Measurements from ENCODE around the gene KLHDC9. TPM values are rescaled to one million over a fixed set of nuclear protein-coding genes. Genes with fewer than 3 reads are reported as not detected.

Gene KLHDC9
- polyA plus RNA-seq, 1 donor (not counting 4 experiments of a cell fraction or from before 2014, with no cell fraction given), result 0.54 TPM

GRCh38 chr1:161069241-161069640, 28.9 kb upstream of the KLHDC9 start:
- Histone ChIP-seq H3K36me3 (ENCODE audit: control insufficient read depth in 2 of 2, extremely low read depth in 1 of 2, insufficient read depth in 2 of 2, low read length in 2 of 2) (no peaks in the 10 kb centered on the region), H3K4me3 (ENCODE audit: control insufficient read depth in 2 of 3, extremely low read depth in 1 of 3, insufficient read depth in 2 of 3, low read depth in 1 of 3, low read length in 3 of 3) (no peak overlapping the region), H3K4me2 (ENCODE audit: control insufficient read depth, extremely low read depth, insufficient read depth, low read depth, low read length) (no peak overlapping the region), H3K27ac (ENCODE audit: control insufficient read depth, insufficient read depth, low read length) (no peak overlapping the region), H2AFZ (ENCODE audit: control insufficient read depth, low read length) (no peak overlapping the region), H3K9me3 (ENCODE audit: control insufficient read depth, low read depth, low read length) (no peaks in the 10 kb centered on the region), H3K79me2 (ENCODE audit: control insufficient read depth, insufficient read depth, low read length) (no peaks in the 10 kb centered on the region), H3K9me1 (ENCODE audit: control insufficient read depth, extremely low read depth, insufficient read depth, low read length) (peaks cover 2% of the 10 kb centered on the region), H3K27me3 (ENCODE audit: control insufficient read depth, extremely low read depth, insufficient read depth, low read length) (no peaks in the 10 kb centered on the region), H3K4me1 (ENCODE audit: control insufficient read depth, extremely low read depth, insufficient read depth, low read length) (peaks cover 28% of the 10 kb centered on the region), H4K20me1 (ENCODE audit: control insufficient read depth, extremely low read depth, insufficient read depth, low read length) (no peaks in the 10 kb centered on the region), H3K9ac (ENCODE audit: control insufficient read depth, extremely low read depth, insufficient read depth, low read length) (no peak overlapping the region)
- FAIRE-seq, result no peak
- TF ChIP-seq CTCF (optimal IDR thresholded peaks at IDR 0.05 in 1 of 3, IDR thresholded peaks at IDR 0.05 in 1 of 3, conservative IDR thresholded peaks at IDR 0.05 in 1 of 3; ENCODE audit: extremely low read depth in 1 of 3, insufficient read depth in 2 of 3, low read length in 3 of 3), result no peak
- TF ChIP-seq EZH2 (IDR thresholded peaks at IDR 0.05; ENCODE audit: low read length), result no peak
- DNase-seq (ENCODE audit: low read depth, low spot score), result no peak
- dilution Hi-C loops (cut with MboI; ENCODE audit: extremely low pct_ligation_motif_present, low sequenced_read_pairs), result no loop called here

GRCh38 chr1:161069731-161070270, 28.4 kb upstream of the KLHDC9 start, which contains the start of gene ARHGAP30:
TSS of gene ARHGAP30 (minus strand) at chr1:161069891. CDS start at chr1:161069624, 267 bp downstream.
- no peaks in the 10 kb centered on the region for H3K27me3 ChIP-seq (ENCODE audit: control insufficient read depth, extremely low read depth, insufficient read depth, low read length)
- H3K9me1 ChIP-seq (ENCODE audit: control insufficient read depth, extremely low read depth, insufficient read depth, low read length), result peaks cover 2% of the 10 kb centered on the region
- dilution Hi-C loops (cut with MboI; ENCODE audit: extremely low pct_ligation_motif_present, low sequenced_read_pairs), result no loop called here
- no peaks in the 10 kb centered on the region for H4K20me1 ChIP-seq (ENCODE audit: control insufficient read depth, extremely low read depth, insufficient read depth, low read length)
- TF ChIP-seq CTCF (optimal IDR thresholded peaks at IDR 0.05 in 1 of 3, IDR thresholded peaks at IDR 0.05 in 1 of 3, conservative IDR thresholded peaks at IDR 0.05 in 1 of 3; ENCODE audit: extremely low read depth in 1 of 3, insufficient read depth in 2 of 3, low read length in 3 of 3) (no peak), EZH2 (IDR thresholded peaks at IDR 0.05; ENCODE audit: low read length) (no peak)
- no peaks in the 10 kb centered on the region for H3K79me2 ChIP-seq (ENCODE audit: control insufficient read depth, insufficient read depth, low read length)
- H3K4me2 ChIP-seq (ENCODE audit: control insufficient read depth, extremely low read depth, insufficient read depth, low read depth, low read length), result no peak within 1 kb of the TSS
- H3K4me3 ChIP-seq (ENCODE audit: control insufficient read depth in 2 of 3, extremely low read depth in 1 of 3, insufficient read depth in 2 of 3, low read depth in 1 of 3, low read length in 3 of 3), result no peak within 1 kb of the TSS
- H3K9ac ChIP-seq (ENCODE audit: control insufficient read depth, extremely low read depth, insufficient read depth, low read length), result no peak within 1 kb of the TSS
- H3K27ac ChIP-seq (ENCODE audit: control insufficient read depth, insufficient read depth, low read length), result no peak within 1 kb of the TSS
- H3K36me3 ChIP-seq (ENCODE audit: control insufficient read depth in 2 of 2, extremely low read depth in 1 of 2, insufficient read depth in 2 of 2, low read length in 2 of 2), result no peaks in the 10 kb centered on the region
- H2AFZ ChIP-seq (ENCODE audit: control insufficient read depth, low read length), result no peak within 1 kb of the TSS
- DNase-seq (ENCODE audit: low read depth, low spot score) (no peak), FAIRE-seq (no peak)
- H3K9me3 ChIP-seq (ENCODE audit: control insufficient read depth, low read depth, low read length), result no peaks in the 10 kb centered on the region
- H3K4me1 ChIP-seq (ENCODE audit: control insufficient read depth, extremely low read depth, insufficient read depth, low read length), result peaks cover 33% of the 10 kb centered on the region
